ENCODE data around the gene MEIS2.

Gene MEIS2

GRCh38 chr15:36879568-36880222, 220.7 kb downstream of the MEIS2 start:
- no peak for DNase-seq (ENCODE audit: low read depth in 2 of 2)

- DNase-seq (ENCODE audit: low read depth in 2 of 2): no peak
These were observed 221.6 kb downstream of the MEIS2 start for GRCh38 chr15:36878684-36879262.

DNA sequence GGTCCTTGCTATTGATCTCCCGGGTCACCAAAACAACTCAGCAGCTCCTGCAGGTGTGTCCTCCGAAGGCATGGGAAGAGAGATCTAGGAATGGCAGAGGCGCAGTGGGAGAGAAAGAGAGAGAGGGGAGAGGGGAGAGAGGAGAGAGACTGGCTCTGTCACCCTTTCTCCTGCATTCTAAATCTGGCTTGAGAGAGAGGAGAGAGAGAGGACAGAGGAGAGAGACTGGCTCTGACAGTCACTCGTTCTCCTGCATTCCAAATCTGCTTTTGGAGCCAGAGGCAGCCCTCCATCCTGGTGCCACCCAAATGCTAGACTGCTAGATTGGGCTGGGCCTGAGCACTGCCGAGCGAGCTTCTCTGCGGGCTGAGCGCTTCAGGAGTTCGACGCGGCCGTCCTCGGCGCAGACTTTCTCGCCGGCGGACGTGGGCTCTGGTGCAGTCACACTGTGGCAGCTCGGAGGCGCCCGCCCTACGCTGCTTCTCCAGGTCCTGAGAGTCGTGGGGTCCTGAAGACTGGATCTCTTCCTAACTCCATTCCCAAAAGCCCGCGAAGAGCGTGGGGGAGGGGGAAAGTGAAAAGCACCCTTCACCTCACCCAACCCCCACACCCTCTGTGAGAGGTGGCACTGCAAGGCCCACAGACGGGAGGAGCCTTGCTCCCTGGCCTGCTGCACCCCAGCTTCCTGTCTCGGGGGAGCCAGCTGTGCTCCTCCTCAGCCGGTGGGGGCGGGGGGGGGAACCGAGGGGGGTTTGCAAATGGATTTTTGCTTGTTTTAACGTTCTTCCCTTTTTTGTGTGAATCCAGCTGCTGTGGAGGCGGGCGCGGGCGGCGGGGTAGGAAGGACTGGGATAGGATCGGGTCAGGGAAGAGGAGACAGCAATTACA, 222.3 kb downstream of the MEIS2 start:
- no peak for DNase-seq (ENCODE audit: low read depth in 2 of 2)

DNA sequence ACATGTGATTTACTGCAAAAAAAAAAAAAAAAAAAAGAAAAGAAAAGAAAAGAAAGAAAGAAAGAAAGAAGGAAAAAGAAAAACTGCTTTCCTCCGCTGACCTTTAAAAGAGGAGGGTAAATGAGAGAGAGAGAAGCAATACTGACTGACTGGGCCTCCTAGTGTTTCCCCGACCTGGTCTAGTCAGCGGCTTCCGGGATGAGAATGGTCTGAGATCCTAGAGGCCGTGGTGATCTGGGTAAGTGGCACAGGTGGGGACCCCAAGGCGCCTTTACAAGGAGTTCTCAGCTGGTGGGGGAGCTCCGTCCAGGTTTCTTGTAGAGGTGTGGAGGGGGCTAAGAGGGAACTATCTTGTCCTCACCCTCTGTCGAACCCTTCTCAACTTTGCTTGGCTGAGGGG, 223.1 kb downstream of the MEIS2 start:
- DNase-seq (ENCODE audit: low read depth in 2 of 2): no peak

GRCh38 chr15:36875740-36876334, 224.5 kb downstream of the MEIS2 start:
- DNase-seq (ENCODE audit: low read depth in 2 of 2): no peak

DNA sequence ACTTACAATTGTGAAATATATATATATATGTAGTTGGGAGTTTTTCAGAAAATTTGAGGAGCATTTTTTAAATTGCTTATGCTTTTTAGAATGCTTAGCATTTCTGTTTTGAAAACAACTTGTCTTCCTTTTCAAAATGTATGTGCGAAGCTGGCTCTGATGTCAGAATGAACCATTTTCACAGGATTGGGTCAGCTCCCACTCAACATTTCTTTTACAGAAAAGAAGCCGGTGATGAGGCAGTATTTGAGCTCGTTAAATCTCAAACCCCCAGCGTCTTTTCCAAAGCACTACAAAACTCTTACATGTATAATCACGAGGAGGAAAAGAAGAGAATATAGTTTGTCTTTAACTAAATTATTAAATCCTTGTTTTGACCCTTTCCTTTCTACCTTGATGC, 225.4 kb downstream of the MEIS2 start:
- DNase-seq (ENCODE audit: low read depth in 2 of 2): no peak

GRCh38 chr15:36867436-36867835, 232.9 kb downstream of the MEIS2 start:
- no peak for DNase-seq (ENCODE audit: low read depth in 2 of 2)

DNA sequence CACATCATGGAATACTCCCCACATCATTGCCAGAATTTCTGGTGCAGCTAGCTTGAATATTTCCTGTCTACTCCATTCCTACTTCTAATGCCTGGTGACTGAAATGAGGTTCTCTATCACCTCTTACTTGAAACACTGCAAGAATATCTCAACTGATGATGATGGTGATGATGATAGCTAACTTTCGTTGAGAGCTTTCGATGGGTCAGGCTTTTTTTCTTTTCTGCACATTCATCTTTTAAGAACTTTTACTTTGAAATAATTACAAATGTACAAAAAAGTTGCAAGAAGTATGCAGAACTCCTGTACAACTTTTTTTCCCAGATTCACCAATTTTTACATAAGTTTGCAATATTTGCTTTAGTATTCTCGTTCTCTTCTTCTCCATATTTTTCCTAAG, 233.5 kb downstream of the MEIS2 start:
- no peak for DNase-seq (ENCODE audit: low read depth in 2 of 2)

DNA sequence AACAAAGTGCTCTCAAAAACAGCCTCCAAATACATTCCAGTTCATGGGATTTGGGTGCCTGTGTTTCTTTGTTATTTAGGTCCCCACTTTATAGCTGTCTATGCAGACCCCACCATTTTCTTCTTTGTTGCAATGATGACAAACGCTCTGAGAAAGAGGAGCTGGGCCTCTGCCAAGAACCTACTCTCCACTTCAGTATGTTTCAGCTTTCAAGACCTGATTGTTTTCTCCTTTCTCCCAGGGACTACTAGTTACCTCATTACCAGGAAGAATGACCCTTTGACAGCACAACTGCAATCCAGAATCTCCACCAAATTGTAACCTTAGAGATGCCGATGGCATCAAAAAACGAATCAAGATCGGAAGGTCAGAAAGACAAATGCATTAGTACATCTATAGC, 236.8 kb downstream of the MEIS2 start:
- DNase-seq (ENCODE audit: low read depth in 2 of 2): no peak

GRCh38 chr15:36860792-36861191, 239.6 kb downstream of the MEIS2 start:
- DNase-seq (ENCODE audit: low read depth in 2 of 2): no peak

DNA sequence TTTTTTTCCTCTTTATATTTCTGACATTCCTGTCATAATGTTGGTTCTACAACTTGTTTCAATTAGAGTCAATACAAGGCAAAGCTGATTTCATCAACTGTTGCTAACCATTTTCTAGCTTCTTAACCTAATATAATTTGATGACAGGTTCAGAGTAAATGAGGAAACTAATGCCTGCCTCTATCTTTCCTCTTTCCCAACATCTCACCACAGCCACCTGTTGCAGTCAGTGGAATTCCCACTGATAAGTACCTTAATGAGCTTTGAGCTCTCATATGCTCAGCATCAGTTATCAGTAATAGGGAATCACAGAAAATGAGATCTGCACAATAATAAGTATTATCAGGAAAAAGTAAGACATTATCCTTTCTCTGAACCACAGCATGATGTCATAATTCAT, 241.9 kb downstream of the MEIS2 start:
- no peak for DNase-seq (ENCODE audit: low read depth in 2 of 2)

DNA sequence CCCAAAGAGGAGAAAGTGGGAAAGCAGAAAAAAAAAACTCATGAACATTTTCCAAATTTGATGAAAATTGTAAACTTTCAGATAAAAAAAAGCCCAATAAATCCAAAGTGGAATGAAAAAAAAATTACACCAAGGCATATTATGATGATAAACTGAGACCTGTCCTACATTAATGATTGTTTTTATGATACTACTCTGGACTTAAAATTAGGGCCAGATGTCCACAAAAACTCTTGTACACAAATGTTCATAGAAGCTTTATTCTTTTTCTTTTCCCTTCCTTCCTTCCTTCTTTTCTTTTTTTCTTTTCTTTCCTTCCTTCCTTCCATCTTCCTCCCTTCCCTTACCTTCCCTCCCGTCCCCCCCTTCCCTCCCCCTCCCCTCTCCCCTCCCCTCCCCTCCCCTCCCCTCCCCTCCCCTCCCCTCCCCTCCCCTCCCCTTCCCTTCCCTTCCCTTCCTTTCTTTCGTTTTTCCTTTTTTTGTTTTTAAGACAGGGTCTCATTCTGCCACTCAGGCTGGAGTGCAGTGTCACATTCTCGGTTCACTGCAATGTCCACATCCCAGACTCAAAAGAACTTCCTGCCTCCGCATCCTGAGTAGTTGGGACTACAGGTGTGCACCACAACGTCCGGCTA, 243.9 kb downstream of the MEIS2 start:
- DNase-seq (ENCODE audit: low read depth in 2 of 2): no peak

GRCh38 chr15:36850864-36851263, 249.5 kb downstream of the MEIS2 start:
- no peak for DNase-seq (ENCODE audit: low read depth in 2 of 2)

DNA sequence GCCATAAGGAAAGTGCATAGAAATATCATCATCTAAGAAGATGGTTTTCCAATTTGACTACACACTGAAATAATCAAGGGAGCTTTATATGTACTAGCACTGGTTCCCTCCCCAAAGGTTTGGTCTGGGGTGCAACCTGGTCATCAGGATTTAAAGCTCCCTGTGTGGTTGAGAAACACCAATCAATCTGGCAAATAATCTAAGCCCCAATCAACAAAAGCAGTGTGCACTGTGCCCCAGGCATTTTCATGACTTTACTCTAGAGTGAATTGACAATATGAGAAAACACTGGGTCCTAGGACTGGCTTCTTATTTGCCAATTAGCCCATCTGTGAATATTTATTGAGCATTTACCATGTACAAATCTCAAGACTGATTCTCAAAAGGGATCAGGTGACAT, 255.1 kb downstream of the MEIS2 start:
- no peak for DNase-seq (ENCODE audit: low read depth in 2 of 2)

- no peak for DNase-seq (ENCODE audit: low read depth in 2 of 2)
These were observed 255.8 kb downstream of the MEIS2 start for GRCh38 chr15:36844534-36844998.

- DNase-seq (ENCODE audit: low read depth in 2 of 2): no peak
These were observed 256.5 kb downstream of the MEIS2 start for GRCh38 chr15:36843822-36844221.

GRCh38 chr15:36841193-36841592, 259.2 kb downstream of the MEIS2 start:
- no peak for DNase-seq (ENCODE audit: low read depth in 2 of 2)
